ENCODE results near the gene TAC3.

- TF ChIP-seq CTCF (IDR thresholded peaks at IDR 0.05; ENCODE audit: low read depth, low read length, poor library complexity, severe bottlenecking) (no peak), EZH2phosphoT487 (IDR thresholded peaks at IDR 0.05; ENCODE audit: borderline replicate concordance, low read length) (no peak)
Observed at GRCh38 chr12:56989861-56990610, 26.3 kb downstream of the TAC3 start.

All from DOHH2 (cell line).